ENCODE results near the gene PTPN11. TPM values are rescaled to one million over a fixed set of nuclear protein-coding genes. Genes with fewer than 3 reads are reported as not detected.
"Not testable (repeated sequence)": the region's sequence is repeated elsewhere in the genome, so short reads cannot be mapped to it uniquely, and the experiment has no call there.

The PTPN11 gene
- total RNA-seq, 2 donors from 2014 or later = 65.1 to 69.1 TPM

DNA sequence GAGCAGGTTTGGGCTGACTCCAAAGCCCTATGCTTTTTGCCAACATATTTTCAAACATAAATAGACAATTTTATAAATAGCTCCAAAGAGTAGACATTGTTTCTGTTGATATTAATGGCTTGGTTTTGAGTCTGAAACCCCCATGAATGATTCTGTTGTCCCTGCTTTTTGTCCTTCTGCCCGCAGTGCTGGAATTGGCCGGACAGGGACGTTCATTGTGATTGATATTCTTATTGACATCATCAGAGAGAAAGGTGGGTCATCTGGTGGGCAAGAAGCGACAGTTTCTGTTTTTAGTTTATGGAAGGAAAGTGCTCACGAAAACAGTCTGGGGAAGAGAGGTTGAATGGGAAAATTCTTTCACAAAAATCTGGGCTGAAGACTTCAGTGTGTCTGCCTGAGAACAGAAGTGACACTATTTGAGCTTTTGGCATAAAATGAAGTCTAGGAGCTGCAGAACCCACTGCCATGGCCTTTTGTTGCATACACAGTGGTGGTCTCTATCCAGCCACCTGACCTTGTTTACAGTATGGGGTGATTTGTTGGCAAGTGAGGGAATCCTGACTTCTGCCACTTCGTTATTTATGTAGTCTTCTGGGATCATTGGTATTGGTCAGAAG, 69.6 kb downstream of the PTPN11 start:
- ATAC-seq (no peak), DNase-seq (no peak)
- intact Hi-C loops (cut with DNase I, micrococcal nuclease) = no loop called here

DNA sequence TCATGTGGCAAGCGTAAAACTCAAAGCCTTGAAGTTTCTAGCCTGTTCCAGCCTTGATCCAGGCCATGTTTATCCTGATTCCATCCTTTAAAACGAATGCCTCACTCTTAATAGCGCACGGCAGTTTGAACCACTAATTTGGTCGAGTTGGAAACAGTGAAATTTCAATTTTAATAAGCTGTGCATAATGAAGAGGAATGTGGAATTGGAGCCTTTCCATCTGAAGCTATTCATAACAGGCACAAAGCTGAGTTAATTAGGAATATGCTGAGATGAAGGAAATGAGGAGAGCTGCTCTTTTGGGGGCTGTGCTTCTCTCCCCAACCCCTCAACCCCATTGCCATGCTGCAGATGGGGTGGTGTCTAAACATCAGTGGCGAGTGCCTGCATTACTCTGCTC, 70.7 kb downstream of the PTPN11 start:
- DNase-seq (no peak), ATAC-seq (no peak)
- intact Hi-C loops (cut with DNase I, micrococcal nuclease) = no loop called here

DNA sequence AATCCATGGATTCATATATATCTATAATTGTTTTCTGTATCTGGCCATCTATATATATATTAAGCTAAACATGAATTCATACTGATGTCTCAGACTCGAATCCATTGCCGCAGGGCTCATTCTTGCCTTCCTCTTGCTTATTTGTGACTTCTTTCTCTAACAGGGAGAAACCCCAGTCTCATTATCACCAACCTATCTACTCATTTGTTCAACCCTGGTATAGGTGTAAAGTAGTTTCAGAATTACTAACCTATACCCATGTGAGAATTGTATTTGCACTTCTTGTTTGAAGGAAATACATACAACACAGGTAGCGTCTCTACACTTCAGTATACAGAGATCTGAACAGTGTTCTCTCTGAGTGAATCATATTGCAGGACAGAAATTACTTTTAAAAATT, 77.7 kb downstream of the PTPN11 start:
- DNase-seq (no peak), ATAC-seq (no peak)
- intact Hi-C loops (cut with DNase I, micrococcal nuclease) = no loop called here

DNA sequence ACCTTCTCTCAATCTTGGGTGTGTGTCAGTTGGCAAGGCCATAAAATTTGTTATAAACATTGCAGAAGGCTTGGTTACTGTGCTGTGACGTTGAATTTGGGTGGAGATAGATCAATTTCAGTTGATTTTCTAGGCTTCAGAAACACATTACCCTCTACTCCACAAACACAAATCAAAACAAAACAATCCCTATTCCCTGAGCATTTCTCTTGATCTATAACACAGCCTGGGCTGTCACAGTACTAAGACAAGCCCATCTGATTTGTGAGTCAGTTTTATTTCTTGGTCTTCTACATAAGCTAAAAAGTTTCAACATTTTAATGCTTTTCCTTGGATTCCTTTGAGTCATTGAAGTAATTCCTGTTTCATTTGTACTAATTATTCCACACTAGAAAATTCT, 79.8 kb downstream of the PTPN11 start:
- no peak for DNase-seq
- intact Hi-C loops (cut with DNase I, micrococcal nuclease) = no loop called here
- ATAC-seq = no peak

DNA sequence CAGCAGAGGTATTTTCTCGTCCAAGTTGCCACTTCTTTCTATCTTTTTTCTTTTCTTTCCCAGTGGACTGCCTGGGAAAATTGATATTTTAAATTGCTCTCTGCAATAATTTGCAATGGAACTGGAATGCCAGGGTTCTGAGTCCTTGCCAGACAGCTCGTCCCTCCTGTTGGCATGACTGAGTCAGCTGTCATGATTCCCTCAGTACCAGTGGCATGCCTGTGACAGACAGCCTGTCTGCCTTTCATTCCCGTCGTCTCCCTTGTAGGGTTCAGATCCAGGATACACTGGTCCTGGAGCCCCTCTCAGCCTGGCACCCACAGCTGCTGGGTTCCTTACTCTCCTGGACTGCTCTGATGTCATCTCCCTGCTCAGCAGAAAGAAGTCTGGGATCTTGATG, 84.8 kb downstream of the PTPN11 start:
- DNase-seq (no peak), ATAC-seq (no peak)
- intact Hi-C loops (cut with DNase I, micrococcal nuclease) = no loop called here

DNA sequence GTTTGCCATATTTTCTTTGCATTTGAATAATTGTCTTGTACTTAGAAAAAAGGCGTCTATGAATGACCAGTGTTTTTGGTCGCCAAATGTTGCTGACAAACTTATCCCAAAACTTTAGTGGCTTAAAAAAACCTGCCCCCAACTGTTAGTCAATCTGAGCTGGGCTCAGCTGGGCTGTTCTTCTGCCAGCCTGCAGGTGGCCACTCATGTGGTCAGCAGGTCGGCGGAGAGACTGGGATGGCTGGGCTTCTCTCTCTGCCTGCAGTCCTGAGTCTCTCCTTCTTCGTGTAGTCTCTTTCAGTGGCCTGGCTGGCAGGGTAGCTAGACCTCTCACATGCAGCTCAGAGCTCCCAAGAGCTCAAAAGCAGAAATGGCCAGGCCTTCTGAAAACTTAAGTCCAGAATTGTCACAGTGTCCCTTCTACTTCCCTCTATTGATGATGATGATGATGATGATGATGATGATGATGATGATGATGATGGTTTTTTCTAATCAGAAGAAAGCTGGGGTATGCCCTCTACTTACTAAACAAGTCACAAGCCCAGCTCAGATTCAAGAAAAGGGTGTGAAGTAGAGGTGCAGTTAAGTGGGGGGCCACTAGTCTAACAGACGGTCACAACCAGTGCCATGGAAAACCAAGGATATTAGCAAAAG, 87.9 kb downstream of the PTPN11 start:
- intact Hi-C loops (cut with DNase I, micrococcal nuclease) = no loop called here
- DNase-seq (no peak), ATAC-seq (no peak)

DNA sequence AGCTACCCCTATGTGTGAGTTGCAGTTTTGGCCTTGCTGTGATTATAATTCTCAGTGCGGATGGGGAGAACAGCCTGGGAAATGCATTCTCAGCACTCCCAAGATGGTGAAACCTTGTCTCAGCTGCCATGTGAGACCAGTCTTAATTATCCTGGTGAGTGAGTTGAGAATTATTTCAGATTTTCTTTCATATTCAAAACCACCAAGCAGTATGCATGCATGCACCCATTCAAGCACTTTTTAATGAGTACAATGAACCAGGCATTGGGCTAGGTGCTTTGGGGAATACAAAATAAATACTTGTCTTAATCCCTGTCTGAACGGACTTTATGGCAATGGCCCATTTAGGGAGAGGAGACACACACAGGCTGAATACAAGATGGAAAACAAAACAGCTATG, 94.7 kb downstream of the PTPN11 start:
- intact Hi-C loops (cut with DNase I, micrococcal nuclease) = no loop called here
- ATAC-seq = no peak

DNA sequence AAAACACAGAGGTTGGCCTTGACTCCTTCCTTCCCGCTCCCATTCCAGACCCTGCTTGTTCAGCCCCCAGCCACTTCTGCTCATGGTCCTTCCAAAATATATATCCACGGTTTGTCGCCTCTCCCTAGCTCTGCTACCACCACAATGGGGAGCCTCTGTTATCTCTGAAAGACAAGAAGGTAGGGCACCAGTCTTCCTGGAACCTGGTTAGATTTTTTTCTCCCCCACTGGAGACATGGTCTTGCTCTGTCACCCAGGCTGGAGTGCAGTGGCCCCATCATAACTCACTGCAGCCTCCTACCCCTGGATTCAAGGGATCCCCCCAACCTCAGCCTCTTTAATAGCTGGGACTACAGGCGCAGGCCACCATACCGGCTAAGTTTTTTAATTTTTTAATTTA, 95.7 kb downstream of the PTPN11 start:
- intact Hi-C loops (cut with DNase I, micrococcal nuclease) = no loop called here
- DNase-seq = no peak
- ATAC-seq = no peak

More for the DNA sequence above, 94.7 kb downstream of the PTPN11 start:
- DNase-seq = no peak

DNA sequence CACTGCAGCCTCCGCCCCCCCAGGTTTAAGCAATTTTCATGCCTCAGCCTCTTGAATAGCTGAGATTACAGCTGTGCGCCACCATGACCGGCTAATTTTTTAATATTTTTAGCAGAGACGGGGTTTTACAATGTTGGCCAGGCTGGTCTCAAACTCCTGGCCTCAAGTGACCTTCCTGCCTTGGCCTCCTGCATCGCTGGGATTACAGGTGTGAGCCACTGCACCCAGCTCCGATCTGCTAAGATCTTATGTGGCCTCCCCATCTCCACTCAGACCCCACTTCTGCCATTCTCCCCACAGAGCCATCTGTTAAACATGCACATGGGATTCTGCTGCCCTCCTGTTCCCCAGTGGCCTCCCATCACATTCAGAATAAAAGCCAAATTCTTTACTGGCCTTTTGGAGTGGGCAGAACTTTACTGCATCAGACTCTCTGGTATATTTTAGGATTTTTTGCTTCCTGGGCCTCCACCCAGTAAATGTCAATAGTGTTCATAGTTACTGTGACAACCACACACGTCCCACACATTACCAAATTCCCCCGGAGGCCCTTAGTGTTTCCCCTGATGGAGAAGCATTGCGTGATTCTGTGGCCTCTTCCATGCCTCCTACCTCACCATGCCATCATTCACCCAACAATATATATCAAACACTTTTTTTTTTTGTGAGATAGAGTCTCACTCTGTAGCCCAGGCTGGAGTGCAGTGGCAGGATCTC, 96.3 kb downstream of the PTPN11 start:
- intact Hi-C loops (cut with DNase I, micrococcal nuclease) = no loop called here
- DNase-seq (no peak), ATAC-seq (no peak)

DNA sequence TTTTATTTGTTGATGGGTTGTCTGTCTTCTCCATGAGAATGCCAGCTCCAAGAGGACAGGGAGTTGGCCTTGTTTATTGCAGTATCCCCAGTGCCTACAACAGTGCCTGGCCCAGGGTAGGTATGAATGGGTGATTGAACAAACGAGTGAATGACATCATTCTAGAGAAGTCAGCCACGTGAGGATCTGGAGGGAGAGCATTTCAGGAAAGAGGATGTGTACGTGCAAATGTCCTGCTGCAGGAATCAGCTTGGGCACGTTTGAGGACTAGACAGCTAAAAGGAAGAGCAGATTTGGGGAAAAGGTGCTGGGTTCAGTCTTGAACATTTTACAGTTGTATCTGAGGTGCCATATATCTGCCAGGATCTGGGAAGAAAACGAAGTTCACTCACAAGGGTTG, 97.1 kb downstream of the PTPN11 start:
- DNase-seq = no peak
- intact Hi-C loops (cut with DNase I, micrococcal nuclease) = no loop called here
- ATAC-seq = no peak

DNA sequence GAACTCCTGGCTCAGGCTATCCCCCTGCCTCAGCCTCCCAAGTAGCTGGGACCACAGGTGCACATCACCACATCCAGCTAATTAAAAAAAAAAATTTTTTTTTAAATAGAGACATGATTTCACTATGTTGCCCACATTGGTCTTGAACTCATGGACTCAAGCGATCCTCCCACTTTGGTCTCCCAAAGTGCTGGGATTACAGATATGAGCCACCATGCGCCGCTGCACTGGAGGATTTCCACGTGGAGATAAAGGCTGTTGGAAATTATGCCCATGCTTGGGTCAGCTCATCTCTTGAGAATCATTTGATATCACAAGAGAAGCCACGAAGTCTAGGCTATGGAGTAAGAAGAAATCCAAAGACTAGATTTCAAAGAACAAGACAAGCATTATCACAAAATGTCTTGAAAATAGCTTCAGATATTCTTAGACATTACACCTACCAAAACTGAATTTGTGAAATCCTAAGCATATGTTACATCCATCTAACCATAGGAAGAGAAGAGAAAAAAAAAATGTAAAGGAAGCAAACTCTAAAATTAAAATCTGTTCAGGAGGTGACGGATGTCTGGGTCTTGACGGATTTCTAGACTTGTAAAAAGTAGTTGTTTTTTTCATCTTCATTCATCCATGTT, 99.1 kb downstream of the PTPN11 start:
- DNase-seq (no peak), ATAC-seq (no peak)
- intact Hi-C loops (cut with DNase I, micrococcal nuclease) = no loop called here

DNA sequence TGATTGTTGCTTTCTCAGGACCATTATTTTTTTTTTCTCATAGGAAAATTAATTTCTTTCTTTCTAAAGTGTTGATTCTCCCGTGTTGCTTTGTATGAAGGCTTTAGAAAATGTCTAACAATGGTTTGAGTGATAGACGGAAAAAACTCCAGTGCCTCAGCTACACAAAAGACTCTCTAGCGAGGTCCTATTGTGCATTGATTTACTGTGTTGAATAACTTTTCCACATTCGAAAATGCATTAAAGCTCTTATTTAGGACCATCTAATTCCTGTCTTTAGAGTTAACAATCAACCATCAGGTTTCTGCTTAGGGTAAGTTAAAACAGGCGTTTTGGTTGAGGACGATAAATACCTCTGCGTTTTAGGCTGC, 99.6 kb downstream of the PTPN11 start:
- no peak for ATAC-seq
- DNase-seq = no peak
- intact Hi-C loops (cut with DNase I, micrococcal nuclease) = no loop called here

DNA sequence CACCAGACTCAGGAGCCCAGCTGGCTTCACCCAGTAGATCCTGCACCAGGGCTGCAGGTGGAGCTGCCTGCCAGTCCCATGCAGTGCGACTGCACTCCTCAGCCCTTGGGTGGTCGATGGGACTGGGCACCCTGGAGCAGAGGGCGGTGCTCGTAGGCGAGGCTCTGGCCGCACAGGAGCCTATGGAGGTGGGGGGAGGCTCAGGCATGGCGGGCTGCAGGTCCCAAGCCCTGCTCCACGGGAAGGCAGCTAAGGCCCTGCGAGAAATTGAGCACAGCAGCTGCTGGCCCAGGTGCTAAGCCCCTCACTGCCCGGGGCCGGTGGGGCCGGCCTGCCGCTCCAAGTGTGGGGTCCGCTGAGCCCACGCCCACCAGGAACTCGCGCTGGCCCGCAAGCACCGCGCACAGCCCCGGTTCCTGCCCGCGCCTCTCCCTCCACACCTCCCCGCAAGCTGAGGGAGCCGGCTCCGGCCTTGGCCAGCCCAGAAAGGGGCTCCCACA, 101.1 kb downstream of the PTPN11 start:
- intact Hi-C loops (cut with DNase I, micrococcal nuclease); DNase-seq; ATAC-seq: not testable (repeated sequence)

DNA sequence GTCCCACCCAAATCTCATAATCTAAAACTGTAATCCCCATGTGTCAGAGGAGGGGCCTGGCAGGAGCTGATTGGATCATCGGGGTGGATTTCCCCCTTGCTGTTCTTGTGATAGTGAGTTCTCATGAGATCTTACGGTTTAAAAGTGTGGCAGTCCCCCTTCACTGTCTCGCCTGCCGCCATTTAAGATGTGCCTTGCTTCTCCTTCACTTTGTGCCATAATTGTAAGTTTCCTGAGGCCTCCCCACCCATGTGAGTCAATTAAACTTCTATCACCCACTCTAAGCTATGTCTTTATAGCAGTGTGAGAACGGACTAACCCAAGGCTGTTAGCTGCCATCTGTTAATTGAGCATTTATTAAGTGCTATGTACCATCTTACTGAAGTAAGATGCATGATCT, 105.1 kb downstream of the PTPN11 start:
- intact Hi-C loops (cut with DNase I, micrococcal nuclease) = no loop called here
- ATAC-seq (no peak), DNase-seq (no peak)

DNA sequence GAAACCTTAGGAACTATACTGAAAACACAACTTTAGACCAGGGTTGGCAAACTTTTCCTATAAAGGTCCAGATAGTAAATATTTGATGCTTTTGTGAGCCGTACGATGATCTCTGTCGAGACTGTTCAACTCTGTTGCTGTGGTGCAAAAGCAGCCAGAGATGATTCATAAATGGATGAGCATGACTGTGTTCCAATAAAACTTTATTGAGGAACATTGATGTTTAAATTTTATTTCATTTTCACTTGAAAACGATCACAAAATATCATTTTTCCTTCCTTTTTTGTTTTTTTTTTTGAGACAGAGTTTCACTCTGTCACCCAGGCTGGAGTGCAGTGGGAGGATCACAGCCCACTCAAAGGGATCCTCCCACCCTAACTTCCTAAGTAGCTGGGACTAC, 105.5 kb downstream of the PTPN11 start:
- DNase-seq (no peak), ATAC-seq (no peak)
- intact Hi-C loops (cut with DNase I, micrococcal nuclease) = no loop called here

DNA sequence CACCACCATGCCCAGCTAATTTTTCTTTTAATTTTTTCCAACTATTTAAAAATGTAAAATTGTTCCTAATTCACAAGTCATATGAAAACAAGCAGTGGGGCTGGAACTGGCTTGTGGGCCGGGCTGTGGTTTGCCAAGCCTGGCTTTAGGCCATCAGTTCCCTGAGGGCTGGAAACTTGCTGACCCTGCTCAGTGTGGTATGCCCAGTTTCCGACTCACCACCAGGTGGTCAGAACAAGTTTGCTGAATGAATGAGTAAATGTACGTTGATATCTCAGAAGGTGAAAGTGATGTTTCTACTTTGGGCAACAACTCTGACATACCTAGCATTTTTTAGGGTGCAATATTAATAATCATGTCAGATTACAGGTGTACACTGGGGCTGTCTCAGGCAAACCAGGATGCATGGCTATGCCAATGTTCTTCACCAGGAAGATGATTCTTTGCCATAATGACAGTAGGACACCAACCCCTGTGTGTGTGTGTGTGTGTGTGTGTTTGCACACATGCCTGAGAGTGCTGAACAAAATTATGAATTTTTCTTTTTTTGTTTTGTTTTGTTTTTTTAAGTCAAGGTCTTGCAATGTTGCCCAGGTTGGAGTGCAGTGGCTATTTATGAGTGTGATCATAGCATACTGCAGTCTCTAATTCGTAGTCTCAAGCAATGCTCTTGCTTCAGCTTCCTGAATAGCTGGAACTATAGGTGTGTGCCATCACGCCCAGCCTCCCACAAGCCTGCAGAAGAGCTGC, 106.1 kb downstream of the PTPN11 start:
- DNase-seq = no peak
- intact Hi-C loops (cut with DNase I, micrococcal nuclease) = no loop called here
- no peak for ATAC-seq

DNA sequence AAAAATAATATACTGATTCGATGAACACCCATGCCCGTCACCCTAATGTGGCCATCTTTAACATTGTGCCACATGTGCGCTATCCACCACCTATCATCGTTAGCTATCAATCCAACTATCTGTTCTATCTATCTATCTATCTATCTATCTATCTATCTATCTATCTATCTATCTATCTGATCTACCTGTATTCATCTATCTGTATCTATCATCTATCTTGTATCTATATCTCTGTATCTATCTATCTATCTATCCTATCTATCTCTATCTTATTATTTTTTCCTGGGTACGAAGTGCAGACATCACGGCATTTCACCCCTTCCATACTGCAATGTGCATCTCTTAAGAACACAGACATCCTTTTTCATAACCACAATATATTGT, 106.7 kb downstream of the PTPN11 start:
- ATAC-seq (no peak), DNase-seq (no peak)
- intact Hi-C loops (cut with DNase I, micrococcal nuclease) = no loop called here

DNA sequence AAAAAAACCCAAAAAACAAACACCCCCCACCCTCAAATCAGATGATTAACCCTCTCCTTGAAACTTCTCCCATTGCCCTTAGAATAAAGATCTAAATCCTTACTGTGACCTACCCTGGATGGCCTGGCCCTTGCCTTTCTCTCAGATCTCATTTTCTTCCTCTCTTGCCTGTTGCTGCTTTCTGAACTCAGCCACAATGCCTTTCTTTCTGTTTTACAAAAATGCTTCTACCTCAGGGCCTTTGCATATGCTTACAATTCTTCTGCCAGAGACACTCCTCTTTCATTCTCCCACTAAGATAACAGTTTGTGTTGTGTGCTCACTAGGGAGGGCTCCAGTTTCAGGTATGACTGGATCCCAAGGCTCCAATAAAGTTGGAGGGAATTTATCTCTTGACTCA, 108.3 kb downstream of the PTPN11 start:
- ATAC-seq (no peak), DNase-seq (no peak)
- intact Hi-C loops (cut with DNase I, micrococcal nuclease) = no loop called here

DNA sequence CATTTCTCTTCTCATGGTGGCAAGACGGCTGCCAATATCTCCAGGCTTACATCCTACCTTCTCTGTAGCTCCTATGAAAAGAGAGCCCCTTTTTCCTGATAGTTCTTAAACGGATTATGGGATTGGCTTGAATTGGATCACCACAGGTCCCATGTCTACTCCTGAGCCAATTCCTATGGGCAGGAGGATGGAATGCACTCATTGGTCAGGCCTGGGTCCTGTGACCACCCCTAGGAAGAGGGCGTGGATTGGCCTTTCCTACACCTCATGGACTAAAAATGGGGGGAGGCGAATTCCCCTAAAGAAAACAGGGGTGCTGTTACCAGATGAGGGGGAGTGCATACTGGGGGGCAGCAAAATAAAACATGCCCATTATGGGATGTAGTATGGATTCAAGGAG, 108.8 kb downstream of the PTPN11 start:
- intact Hi-C loops (cut with DNase I, micrococcal nuclease) = no loop called here
- DNase-seq = no peak
- ATAC-seq = no peak

All from left colon (tissue), 2 donors.